Brain pericyte (primary cell): ENCODE measurements around the gene PLS3.

ENCODE experiments used
- DNase-seq: peaks from one replicate; pipeline ENCODE4 v3.0.0-alpha.2; 2012; ENCODE audit warnings: low read depth, low spot score

Gene PLS3

GRCh38 chrX:115565888-115566287 is 4.9 kb downstream of the PLS3 start:
- no peak for DNase-seq

GRCh38 chrX:115571712-115572111 is 10.7 kb downstream of the PLS3 start:
- no peak for DNase-seq

- no peak for DNase-seq
These were observed 12.2 kb downstream of the PLS3 start for GRCh38 chrX:115573185-115573584.

- no peak for DNase-seq
These were observed 15.7 kb downstream of the PLS3 start for GRCh38 chrX:115576676-115577075.

- no peak for DNase-seq
These were observed 18.4 kb downstream of the PLS3 start for GRCh38 chrX:115579327-115579726.

DNA sequence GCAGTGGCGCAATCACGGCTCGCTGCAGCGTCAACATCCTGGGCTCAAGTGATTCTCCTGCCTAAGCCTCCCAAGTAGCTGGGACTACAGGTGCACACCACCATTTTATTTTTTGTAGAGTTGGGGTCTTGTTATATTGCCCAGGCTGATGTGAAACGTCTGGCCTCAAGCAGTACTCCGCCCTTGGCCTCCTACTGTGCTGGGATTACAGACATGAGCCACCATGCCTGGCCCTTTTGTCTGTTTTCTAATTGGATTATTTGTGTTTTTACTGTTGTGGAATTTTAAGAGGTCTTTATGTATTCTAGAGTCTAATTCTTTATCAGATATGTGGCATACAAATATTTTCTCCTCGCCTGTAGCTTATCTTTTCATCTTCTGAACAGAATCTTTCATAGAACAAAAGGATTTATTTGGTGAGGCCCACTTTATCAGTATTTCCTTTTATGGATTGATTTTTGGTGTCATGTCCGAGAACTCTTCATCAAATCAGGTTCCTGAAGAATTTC is 18.9 kb downstream of the PLS3 start:
- no peak for DNase-seq

- DNase-seq: no peak
These were observed 21.0 kb downstream of the PLS3 start for GRCh38 chrX:115581759-115582615.

GRCh38 chrX:115582616-115583495 is 21.9 kb downstream of the PLS3 start:
- no peak for DNase-seq

DNA sequence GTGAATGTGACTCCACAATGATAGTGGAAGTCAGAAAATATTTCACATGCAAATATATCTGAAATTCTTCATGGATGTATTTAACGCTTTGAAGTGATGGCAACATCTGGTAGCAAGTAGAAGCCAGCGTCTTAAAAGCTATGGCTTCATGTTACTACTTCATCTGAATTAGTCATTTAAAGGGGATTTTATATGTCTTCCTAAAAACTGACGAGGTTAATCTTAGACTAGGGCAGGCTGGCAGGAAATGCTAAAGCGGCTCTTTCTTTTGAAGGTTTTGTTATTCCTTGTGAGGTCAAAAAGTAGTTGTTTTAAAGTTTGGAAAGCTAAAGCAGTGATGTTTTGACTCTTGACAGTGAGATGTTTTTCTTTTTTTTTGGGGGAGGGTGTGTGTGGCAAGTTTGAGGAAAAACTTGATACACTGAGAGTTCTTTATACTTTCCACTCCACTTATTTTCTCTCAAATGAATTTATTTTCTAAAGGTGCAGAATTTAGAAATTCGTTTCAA is 22.6 kb downstream of the PLS3 start:
- DNase-seq: no peak

DNA sequence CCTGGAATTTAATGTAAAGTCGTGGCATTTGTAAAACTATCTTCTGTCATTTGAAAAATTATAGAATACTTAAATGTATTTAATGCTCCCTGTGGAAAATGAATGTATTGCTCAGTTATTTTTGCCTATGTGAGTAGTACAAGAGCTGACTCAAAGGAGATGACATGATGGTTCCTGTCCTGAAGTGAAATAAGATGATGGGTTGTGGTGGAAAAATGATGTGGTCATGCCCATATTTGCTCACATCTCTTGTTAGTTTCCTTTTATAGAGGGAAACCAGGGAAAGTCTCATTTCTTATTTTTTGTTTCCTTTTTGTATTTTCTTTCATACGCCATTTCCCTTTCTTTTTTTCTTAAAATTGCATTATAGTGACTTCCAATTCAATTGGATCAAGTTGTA is 23.7 kb downstream of the PLS3 start:
- no peak for DNase-seq

DNA sequence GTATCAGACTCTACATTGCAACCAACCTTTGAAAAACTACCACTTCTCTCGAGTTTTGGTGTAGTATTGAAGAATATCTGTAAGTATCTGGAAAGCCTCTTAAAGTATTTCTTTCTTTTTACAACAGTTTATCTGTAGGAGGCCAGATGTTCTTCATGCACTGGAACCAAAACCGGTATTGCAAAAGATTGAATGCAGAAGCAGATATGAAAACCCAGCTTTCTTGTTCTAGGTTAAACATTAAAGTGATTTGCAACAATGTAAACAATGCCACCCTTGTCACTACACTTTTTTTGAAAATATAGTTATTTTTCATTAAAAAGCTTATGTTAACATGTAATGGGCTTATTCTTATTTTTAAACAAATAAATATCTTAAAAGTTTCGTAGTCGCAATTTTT is 27.2 kb downstream of the PLS3 start:
- no peak for DNase-seq

GRCh38 chrX:115589419-115589818 is 28.4 kb downstream of the PLS3 start:
- DNase-seq: no peak

GRCh38 chrX:115591420-115591819 is 30.4 kb downstream of the PLS3 start:
- no peak for DNase-seq

GRCh38 chrX:115591856-115592842 is 31.2 kb downstream of the PLS3 start:
- no peak for DNase-seq

GRCh38 chrX:115592997-115593734 is 32.2 kb downstream of the PLS3 start:
- no peak for DNase-seq

GRCh38 chrX:115595049-115595448 is 34.1 kb downstream of the PLS3 start:
- no peak for DNase-seq

GRCh38 chrX:115598556-115598955 is 37.6 kb downstream of the PLS3 start:
- no peak for DNase-seq

DNA sequence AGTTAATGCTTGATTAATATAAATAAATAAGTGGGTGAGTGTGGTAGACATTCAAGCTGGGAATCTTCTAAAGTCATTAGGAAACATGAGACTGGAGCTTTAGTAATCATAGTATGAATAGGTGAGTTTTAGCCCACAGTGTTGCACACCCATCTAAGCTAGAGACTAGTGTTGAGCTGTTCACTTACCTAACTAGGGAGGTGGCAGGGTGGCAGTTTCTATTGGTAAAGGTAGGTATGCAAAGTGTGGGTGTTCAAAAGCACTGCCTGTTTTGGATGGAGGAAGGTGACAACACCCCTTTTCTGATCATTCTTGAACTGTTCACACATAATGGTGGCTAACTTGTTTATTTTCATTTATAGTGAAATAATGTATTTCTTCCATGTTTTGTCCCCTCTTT is 41.3 kb downstream of the PLS3 start:
- DNase-seq: no peak

GRCh38 chrX:115602729-115603389 is 41.9 kb downstream of the PLS3 start:
- DNase-seq: no peak

GRCh38 chrX:115603534-115604074 is 42.6 kb downstream of the PLS3 start:
- DNase-seq: no peak
